MM.1S (cell line): ENCODE data around the gene LRRC17.

Experiments
- DNase-seq: peaks from one replicate; pipeline ENCODE4 v3.0.0-alpha.2; 2015
- H2AFZ ChIP-seq: fragments of 300-600 bp; sonication (generic); 2 replicates; pipeline ENCODE4 v1.6.0; 2016; ENCODE audit warnings: antibody characterized with exemption, low read length
- H3F3A ChIP-seq: fragments of 300-600 bp; sonication (generic); 2 replicates; pipeline ENCODE4 v1.6.1; 2016; ENCODE audit warnings: mild to moderate bottlenecking, antibody characterized with exemption, low read length, moderate library complexity, mixed read lengths; ENCODE audit not compliant: insufficient read depth
- H3K27ac ChIP-seq: fragments of 300-600 bp; sonication (generic); 2 replicates; pipeline ENCODE4 v1.5.1; 2016; ENCODE audit warnings: mild to moderate bottlenecking, low read length
- H3K27me3 ChIP-seq: fragments of 300-600 bp; sonication (generic); replicated peaks from 2 replicates; pipeline ENCODE4 v1.6.0; 2016; ENCODE audit warnings: low read length; ENCODE audit not compliant: insufficient read depth
- H3K36me3 ChIP-seq: fragments of 300-600 bp; sonication (generic); replicated peaks from 2 replicates; pipeline ENCODE4 v1.6.1; 2016; ENCODE audit warnings: mild to moderate bottlenecking, low read length, mixed read lengths; ENCODE audit not compliant: insufficient read depth
- H3K4me1 ChIP-seq: fragments of 300-600 bp; sonication (generic); 2 replicates; pipeline ENCODE4 v1.6.1; 2016; ENCODE audit warnings: low read length, mixed read lengths
- H3K4me2 ChIP-seq: fragments of 300-600 bp; sonication (generic); 2 replicates; pipeline ENCODE4 v1.6.0; 2016; ENCODE audit warnings: low read depth, low read length
- H3K4me3 ChIP-seq: fragments of 300-600 bp; sonication (generic); 2 replicates; pipeline ENCODE4 v1.5.1; 2016; ENCODE audit warnings: low read length, mixed read lengths
- H3K79me2 ChIP-seq: fragments of 300-600 bp; sonication (generic); 2 replicates; pipeline ENCODE4 v1.6.1; 2016; ENCODE audit warnings: mixed run types, low read length, mixed read lengths
- H3K9ac ChIP-seq: fragments of 300-600 bp; sonication (generic); 2 replicates; pipeline ENCODE4 v1.6.1; 2016; ENCODE audit warnings: low read length, mixed read lengths
- H3K9me2 ChIP-seq: fragments of 300-600 bp; sonication (generic); replicated peaks from 2 replicates; pipeline ENCODE4 v1.6.1; 2016; ENCODE audit warnings: mild to moderate bottlenecking, low read length, mixed read lengths; ENCODE audit not compliant: insufficient read depth
- H3K9me3 ChIP-seq: fragments of 300-600 bp; sonication (generic); replicated peaks from 2 replicates; pipeline ENCODE4 v1.6.1; 2016; ENCODE audit warnings: mild to moderate bottlenecking, low read length, mixed read lengths; ENCODE audit not compliant: insufficient read depth
- H4K20me1 ChIP-seq: fragments of 300-600 bp; sonication (generic); 2 replicates; pipeline ENCODE4 v1.6.1; 2016; ENCODE audit warnings: mild to moderate bottlenecking, low read length, moderate library complexity, mixed read lengths; ENCODE audit not compliant: insufficient read depth
- EZH2 ChIP-seq: fragments of 300-600 bp; sonication (generic); optimal IDR thresholded peaks from 2 replicates; pipeline ENCODE3; 2017; ENCODE audit warnings: low read depth, mild to moderate bottlenecking, antibody characterized with exemption, low read length, mixed read lengths
- EZH2phosphoT487 ChIP-seq: fragments of 300-600 bp; sonication (generic); IDR thresholded peaks from 2 replicates; pipeline ENCODE4 v1.6.1; 2018; ENCODE audit warnings: antibody characterized with exemption, low read length
- TF ChIP-seq, protein P1 (sequence below): fragments of 300-600 bp; sonication (generic); IDR thresholded peaks from 2 replicates; pipeline ENCODE4 v1.5.1; 2016; ENCODE audit warnings: antibody characterized with exemption, low read length, mixed read lengths

LRRC17 gene

DNA sequence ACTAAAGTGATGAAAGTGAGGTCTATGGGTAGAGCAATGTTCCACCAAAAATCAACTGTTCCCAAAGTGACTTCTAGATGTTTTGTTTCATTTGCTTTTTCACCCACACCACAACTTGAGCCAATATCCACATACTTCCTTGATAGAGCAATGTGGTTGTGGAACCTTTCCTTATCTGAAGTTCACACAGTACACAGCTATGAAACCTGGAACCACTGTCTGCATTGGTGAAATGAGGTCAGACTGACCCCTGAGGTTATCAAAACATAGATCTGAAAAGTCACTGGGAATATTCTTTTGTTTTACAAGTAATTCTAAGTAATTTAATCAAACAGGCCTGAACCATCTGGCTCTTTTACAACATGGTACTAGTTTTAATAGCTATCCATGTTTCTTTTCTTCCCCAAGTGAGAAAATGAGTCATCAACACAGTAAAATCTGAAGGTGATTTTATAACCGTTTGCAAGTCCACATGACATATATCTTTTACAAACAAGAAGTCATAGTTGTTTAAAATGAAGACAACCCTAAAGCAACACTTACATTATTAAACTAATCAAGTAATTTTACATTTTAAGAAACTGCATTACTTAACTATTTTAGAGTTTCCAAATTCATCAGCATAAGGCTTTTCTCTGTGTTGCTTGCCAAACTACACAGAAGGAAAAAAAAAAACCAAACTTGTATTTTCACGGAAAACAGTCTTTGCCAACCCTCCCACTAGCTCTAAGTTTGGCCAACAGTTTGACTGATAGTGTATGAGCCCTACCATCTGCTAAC is 80.3 kb downstream of the LRRC17 start:
- Histone ChIP-seq H3K4me2 (no peak overlapping the region), H3K27me3 (no peaks in the 10 kb centered on the region), H2AFZ (no peak overlapping the region), H3K9me2 (no peaks in the 10 kb centered on the region), H3K9me3 (no peaks in the 10 kb centered on the region), H3K4me3 (no peak overlapping the region), H3K36me3 (no peaks in the 10 kb centered on the region), H3F3A (no peaks in the 10 kb centered on the region), H3K27ac (no peak overlapping the region), H3K79me2 (no peaks in the 10 kb centered on the region), H3K9ac (no peak overlapping the region), H4K20me1 (no peaks in the 10 kb centered on the region), H3K4me1 (no peaks in the 10 kb centered on the region)
- no peak for DNase-seq
- TF ChIP-seq EZH2 = no peak
- TF ChIP-seq, protein P1, sequence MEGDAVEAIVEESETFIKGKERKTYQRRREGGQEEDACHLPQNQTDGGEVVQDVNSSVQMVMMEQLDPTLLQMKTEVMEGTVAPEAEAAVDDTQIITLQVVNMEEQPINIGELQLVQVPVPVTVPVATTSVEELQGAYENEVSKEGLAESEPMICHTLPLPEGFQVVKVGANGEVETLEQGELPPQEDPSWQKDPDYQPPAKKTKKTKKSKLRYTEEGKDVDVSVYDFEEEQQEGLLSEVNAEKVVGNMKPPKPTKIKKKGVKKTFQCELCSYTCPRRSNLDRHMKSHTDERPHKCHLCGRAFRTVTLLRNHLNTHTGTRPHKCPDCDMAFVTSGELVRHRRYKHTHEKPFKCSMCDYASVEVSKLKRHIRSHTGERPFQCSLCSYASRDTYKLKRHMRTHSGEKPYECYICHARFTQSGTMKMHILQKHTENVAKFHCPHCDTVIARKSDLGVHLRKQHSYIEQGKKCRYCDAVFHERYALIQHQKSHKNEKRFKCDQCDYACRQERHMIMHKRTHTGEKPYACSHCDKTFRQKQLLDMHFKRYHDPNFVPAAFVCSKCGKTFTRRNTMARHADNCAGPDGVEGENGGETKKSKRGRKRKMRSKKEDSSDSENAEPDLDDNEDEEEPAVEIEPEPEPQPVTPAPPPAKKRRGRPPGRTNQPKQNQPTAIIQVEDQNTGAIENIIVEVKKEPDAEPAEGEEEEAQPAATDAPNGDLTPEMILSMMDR = no peak

DNA sequence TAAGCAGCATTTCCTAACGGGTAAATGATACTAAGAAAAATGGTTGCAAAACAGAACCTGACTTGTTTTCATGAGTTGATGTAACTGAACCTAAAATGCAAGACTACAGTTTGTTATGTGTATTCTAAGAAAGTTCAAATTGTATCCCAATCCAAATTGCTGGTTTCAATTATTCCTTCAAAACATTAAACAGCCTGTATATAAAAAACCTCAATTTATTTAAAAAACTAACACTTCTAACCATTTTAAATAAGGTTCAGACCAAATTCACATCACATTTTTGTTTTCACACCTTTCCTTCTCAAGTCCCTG is 80.9 kb downstream of the LRRC17 start:
- Histone ChIP-seq H3K4me1 (no peaks in the 10 kb centered on the region), H2AFZ (no peak overlapping the region), H4K20me1 (no peaks in the 10 kb centered on the region), H3K4me2 (no peak overlapping the region), H3K9ac (no peak overlapping the region), H3K9me3 (no peaks in the 10 kb centered on the region), H3K4me3 (no peak overlapping the region), H3K36me3 (no peaks in the 10 kb centered on the region), H3K9me2 (no peaks in the 10 kb centered on the region), H3K27me3 (no peaks in the 10 kb centered on the region), H3K79me2 (no peaks in the 10 kb centered on the region), H3K27ac (no peak overlapping the region), H3F3A (no peaks in the 10 kb centered on the region)
- no peak for DNase-seq
- TF ChIP-seq EZH2 (no peak), EZH2phosphoT487 (no peak)
- TF ChIP-seq, protein P1 = no peak

DNA sequence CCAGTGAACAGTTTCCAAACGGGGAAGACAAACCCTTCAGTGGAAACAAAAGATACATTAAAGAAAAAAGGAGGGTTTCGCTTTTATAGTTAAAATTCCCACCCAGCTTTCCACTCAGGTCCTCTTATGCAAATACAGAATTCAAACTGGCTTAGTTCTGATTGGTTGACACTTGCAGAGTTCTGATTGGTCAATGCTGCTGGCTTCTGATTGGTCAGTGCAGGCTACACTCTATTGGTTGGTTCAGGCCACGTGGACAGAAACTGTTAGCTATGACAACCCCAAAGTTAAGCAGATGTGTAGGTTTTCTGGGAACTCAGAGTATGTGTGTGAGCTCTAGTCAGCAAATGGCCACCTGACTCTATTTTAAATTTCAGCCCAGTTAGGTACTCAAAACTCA is 81.8 kb downstream of the LRRC17 start:
- Histone ChIP-seq H3K79me2 (no peaks in the 10 kb centered on the region), H3K27ac (no peak overlapping the region), H3K9me2 (no peaks in the 10 kb centered on the region), H3K27me3 (no peaks in the 10 kb centered on the region), H3K4me2 (no peak overlapping the region), H3K4me1 (no peaks in the 10 kb centered on the region), H3K9me3 (no peaks in the 10 kb centered on the region), H3K9ac (no peak overlapping the region), H4K20me1 (no peaks in the 10 kb centered on the region), H3K4me3 (no peak overlapping the region), H3F3A (no peaks in the 10 kb centered on the region), H2AFZ (no peak overlapping the region), H3K36me3 (no peaks in the 10 kb centered on the region)
- DNase-seq = no peak
- TF ChIP-seq EZH2phosphoT487 (no peak), EZH2 (no peak)
- TF ChIP-seq, protein P1 = no peak
